H1 (cell line): ENCODE results near the gene TMEM236. TPM values are rescaled to one million over a fixed set of nuclear protein-coding genes. Genes with fewer than 3 reads are reported as not detected.

Experiments used
- CTCF ChIA-PET: fragments of 300-600 bp; sonication (Branson Sonifier 250); formaldehyde crosslinking; loops from one replicate; lab custom pipeline; 2021; ENCODE audit not compliant: partially characterized antibody; lab: Charles Lee
- POLR2A ChIA-PET: fragments of 300-600 bp; sonication (Branson Sonifier 250); formaldehyde crosslinking; loops from one replicate; lab custom pipeline; 2021; ENCODE audit warnings: inconsistent platforms; ENCODE audit not compliant: partially characterized antibody; lab: Charles Lee
- DNase-seq, 2 experiments: peaks; one replicate each; pipeline versions ENCODE4 v3.0.0 to v3.0.0-alpha.2; 2010 to 2022; ENCODE audit warnings: low spot score in 2 of 2, low read depth in 1 of 2, mixed read lengths in 1 of 2
- FAIRE-seq: peaks from 2 replicates; lab custom pipeline; 2011; peaks lifted over from hg19 to GRCh38; lab: Jason Lieb, UNC
- H2AFZ ChIP-seq: 2 replicates; pipeline ENCODE4 v1.8.1; 2012; ENCODE audit warnings: low read length, inconsistent platforms
- H2AK5ac ChIP-seq: 2 replicates; pipeline ENCODE4 v1.6.1; 2013; ENCODE audit warnings: low read depth, low read length
- H2BK120ac ChIP-seq: replicated peaks from 2 replicates; pipeline ENCODE3; 2013; ENCODE audit warnings: low read depth, low read length, inconsistent platforms
- H2BK12ac ChIP-seq: 2 replicates; pipeline ENCODE4 v1.6.1; 2013; ENCODE audit warnings: low read depth, low read length
- H2BK15ac ChIP-seq: 2 replicates; pipeline ENCODE4 v1.6.1; 2013; ENCODE audit warnings: low read length
- H2BK20ac ChIP-seq: 2 replicates; pipeline ENCODE4 v1.6.1; 2013; ENCODE audit warnings: low read length
- H2BK5ac ChIP-seq: 2 replicates; pipeline ENCODE4 v1.6.1; 2013; ENCODE audit warnings: low read depth, low read length
- H3K14ac ChIP-seq: 2 replicates; pipeline ENCODE4 v1.6.1; 2013; ENCODE audit warnings: inconsistent platforms; ENCODE audit not compliant: insufficient read length
- H3K18ac ChIP-seq: 2 replicates; pipeline ENCODE4 v1.6.1; 2013; ENCODE audit warnings: low read length; ENCODE audit errors: extremely low read depth
- H3K23ac ChIP-seq: 2 replicates; pipeline ENCODE4 v1.6.1; 2013; ENCODE audit warnings: inconsistent platforms; ENCODE audit not compliant: insufficient read length
- H3K23me2 ChIP-seq: 2 replicates; pipeline ENCODE4 v1.6.1; 2013; ENCODE audit warnings: low read depth, low read length
- H3K27ac ChIP-seq: 2 replicates; pipeline ENCODE4 v1.6.1; 2011; ENCODE audit warnings: low read depth, low read length, inconsistent platforms
- H3K27me3 ChIP-seq, 4 experiments: replicated peaks in 1 of 4; 1 replicate in 1 of 4; 2 replicates in 3 of 4; pipeline versions ENCODE4 v1.6.1 to v1.8.1; 2011 to 2013; ENCODE audit warnings: low read length in 3 of 4, mild to moderate bottlenecking in 3 of 4, inconsistent platforms in 2 of 4, mixed read lengths in 2 of 4, moderate library complexity in 1 of 4; ENCODE audit not compliant: control insufficient read depth in 3 of 4, insufficient read depth in 3 of 4; ENCODE audit errors: extremely low read depth in 1 of 4
- H3K36me3 ChIP-seq, 4 experiments: 2 replicates each; pipeline versions ENCODE4 v1.6.1 to v1.8.1; 2011 to 2013; ENCODE audit warnings: mild to moderate bottlenecking in 4 of 4, low read length in 3 of 4, moderate library complexity in 2 of 4, control low read depth in 1 of 4, inconsistent platforms in 1 of 4; ENCODE audit not compliant: insufficient read depth in 4 of 4, control insufficient read depth in 2 of 4
- H3K4ac ChIP-seq: replicated peaks from 2 replicates; pipeline ENCODE3; 2013; ENCODE audit warnings: low read length, low read depth, mixed read lengths, inconsistent platforms; ENCODE audit not compliant: insufficient read length
- H3K4me1 ChIP-seq, 4 experiments: replicated peaks in 1 of 4; 1 replicate in 1 of 4; 2 replicates in 3 of 4; pipeline versions ENCODE4 v1.6.1 to v1.8.1; 2011 to 2013; ENCODE audit warnings: low read length in 3 of 4, inconsistent platforms in 2 of 4, mixed read lengths in 1 of 4; ENCODE audit not compliant: insufficient read depth in 4 of 4, control insufficient read depth in 3 of 4
- H3K4me2 ChIP-seq, 2 experiments: 2 replicates each; pipeline versions ENCODE4 v1.6.1 to v1.8.1; 2011 to 2013; ENCODE audit warnings: low read depth in 2 of 2, low read length in 2 of 2, control low read depth in 1 of 2, inconsistent platforms in 1 of 2, mild to moderate bottlenecking in 1 of 2; ENCODE audit not compliant: insufficient read depth in 1 of 2
- H3K4me3 ChIP-seq, 4 experiments: fragments of 200-600, 300-600 bp in 1 of 4; sonication (generic), shearing (Covaris generic), sonication (Bioruptor Twin) in 1 of 4; 2 replicates each; pipeline versions ENCODE4 v1.5.1 to v1.8.1; 2011 to 2016; ENCODE audit warnings: low read length in 4 of 4, low read depth in 3 of 4, control low read depth in 2 of 4, inconsistent platforms in 2 of 4, mild to moderate bottlenecking in 2 of 4, mixed read lengths in 1 of 4, moderate library complexity in 1 of 4; ENCODE audit not compliant: insufficient read depth in 2 of 4; ENCODE audit errors: extremely low read depth in 1 of 4
- H3K56ac ChIP-seq: replicated peaks from 2 replicates; pipeline ENCODE3; 2013; ENCODE audit warnings: low read depth, mild to moderate bottlenecking, mixed read lengths, low read length, inconsistent platforms; ENCODE audit not compliant: insufficient read length
- H3K79me1 ChIP-seq: 2 replicates; pipeline ENCODE4 v1.6.1; 2013; ENCODE audit warnings: low read depth, low read length, control low read depth
- H3K79me2 ChIP-seq, 2 experiments: 2 replicates each; pipeline versions ENCODE4 v1.6.1 to v1.8.1; 2012 to 2013; ENCODE audit warnings: low read length in 2 of 2, mild to moderate bottlenecking in 2 of 2, inconsistent platforms in 1 of 2; ENCODE audit not compliant: insufficient read depth in 2 of 2, control insufficient read depth in 1 of 2
- H3K9ac ChIP-seq, 4 experiments: replicated peaks in 1 of 4; 1 replicate in 1 of 4; 2 replicates in 3 of 4; pipeline versions ENCODE4 v1.6.1 to v1.8.1; 2011 to 2013; ENCODE audit warnings: low read depth in 3 of 4, low read length in 3 of 4, control low read depth in 2 of 4, mild to moderate bottlenecking in 2 of 4, moderate library complexity in 2 of 4, inconsistent platforms in 1 of 4; ENCODE audit errors: extremely low read depth in 1 of 4
- H3K9me3 ChIP-seq, 2 experiments: 2 replicates each; pipeline versions ENCODE4 v1.6.1 to v1.8.1; 2012 to 2013; ENCODE audit warnings: mild to moderate bottlenecking in 2 of 2, moderate library complexity in 2 of 2, control low read depth in 1 of 2, inconsistent platforms in 1 of 2, low read depth in 1 of 2, low read length in 1 of 2, mixed read lengths in 1 of 2; ENCODE audit not compliant: insufficient read depth in 2 of 2
- H4K20me1 ChIP-seq, 2 experiments: replicated peaks in 1 of 2; 2 replicates each; pipeline versions ENCODE3 to v1.8.1; 2011 to 2013; ENCODE audit warnings: inconsistent platforms in 2 of 2, low read length in 2 of 2, mild to moderate bottlenecking in 1 of 2; ENCODE audit not compliant: insufficient read depth in 2 of 2, control insufficient read depth in 1 of 2
- H4K5ac ChIP-seq: 2 replicates; pipeline ENCODE4 v1.6.1; 2013; ENCODE audit warnings: low read length, low read depth, mixed read lengths, inconsistent platforms; ENCODE audit not compliant: insufficient read length
- H4K8ac ChIP-seq: 2 replicates; pipeline ENCODE4 v1.8.0; 2013; ENCODE audit warnings: mild to moderate bottlenecking, moderate library complexity, low read length, inconsistent platforms; ENCODE audit not compliant: insufficient read depth; ENCODE audit errors: extremely low read depth
- H4K91ac ChIP-seq: replicated peaks from 2 replicates; pipeline ENCODE3; 2013; ENCODE audit warnings: low read length, mixed read lengths, inconsistent platforms; ENCODE audit not compliant: insufficient read length
- ATF2 ChIP-seq: IDR thresholded peaks from 2 replicates; pipeline ENCODE4 v1.6.1; 2012; ENCODE audit warnings: low read length, inconsistent platforms
- BCL11A ChIP-seq, 2 experiments: IDR thresholded peaks; one replicate each; pipeline ENCODE4 v1.6.1; 2011; ENCODE audit warnings: low read depth in 2 of 2, low read length in 2 of 2, mild to moderate bottlenecking in 2 of 2
- CREB1 ChIP-seq: IDR thresholded peaks from 2 replicates; pipeline ENCODE4 v1.6.1; 2012; ENCODE audit warnings: inconsistent platforms
- KDM5A ChIP-seq: fragments of 200-600 bp; IDR thresholded peaks from 2 replicates; pipeline ENCODE4 v1.7.1; 2012; ENCODE audit warnings: mild to moderate bottlenecking, low read length, inconsistent platforms, mixed read lengths
- RAD21 ChIP-seq, 2 experiments: IDR thresholded peaks in 1 of 2; conservative IDR thresholded peaks in 1 of 2; 2 replicates each; pipeline ENCODE4 v1.6.1; 2011; ENCODE audit warnings: low read depth in 2 of 2, low read length in 2 of 2, improper control_type of control experiment in 1 of 2, inconsistent platforms in 1 of 2, mild to moderate bottlenecking in 1 of 2, moderate library complexity in 1 of 2
- polyA plus RNA-seq, 7 experiments: library from polyadenylated mRNA; depleted of rRNA in 3 of 7; stranded (reverse) in 5 of 7; unstranded in 2 of 7; fragments of >200 nt in 5 of 7; fragments of 200-250 nt in 2 of 7; gene quantifications; 1 replicate in 5 of 7; 2 replicates in 1 of 7; 4 replicates in 1 of 7; pipeline versions ENCODE4 v1.2.1 to v1.2.3, GENCODE V29; 2011 to 2013; ENCODE audit warnings: missing spikeins in 2 of 7, mixed read lengths in 2 of 7
- total RNA-seq: library from RNA; stranded (reverse); fragmentation: NEBNext Ultra II Directional; extraction: Animal tissue kit (Norgen Biotek cat#: 25700); gene quantifications from 2 replicates; pipeline ENCODE4 v1.2.1, GENCODE V29; 2021

The TMEM236 gene
- total and polyA plus RNA-seq, 2 of the 8 experiments (the other 6 are each of a cell fraction or from before 2014, with no cell fraction given): 0.02 to 0.07 TPM

GRCh38 chr10:17758896-17759295 lies 6.9 kb downstream of the TMEM236 start:
- ChIA-PET POLR2A (no interaction called here), CTCF (interaction anchor here (0.8 to 2.6 kb wide), 5 partner anchors 13 to 350 kb away, joined by 3 to 11 read pairs (median 5); no protein-coding TSS in a partner anchor)
- Histone ChIP-seq H3K4me3 (no peak overlapping the region), H3K79me1 (no peaks in the 10 kb centered on the region), H3K23me2 (no peaks in the 10 kb centered on the region), H3K56ac (no peak overlapping the region), H4K8ac (no peak overlapping the region), H3K36me3 (no peaks in the 10 kb centered on the region), H3K4me2 (no peak overlapping the region), H2BK20ac (no peak overlapping the region), H2BK5ac (no peak overlapping the region), H3K27ac (no peak overlapping the region), H4K5ac (no peak overlapping the region), H3K9me3 (no peaks in the 10 kb centered on the region), H2AFZ (no peak overlapping the region), H3K14ac (no peak overlapping the region), H3K79me2 (no peaks in the 10 kb centered on the region), H2BK120ac (no peak overlapping the region), H3K27me3 (peaks cover 14 to 20% (median 18%) of the 10 kb centered on the region in 4 experiments; a peak in 6 of 7 replicates), H3K9ac (no peak overlapping the region), H4K91ac (no peak overlapping the region), H3K4me1 (peaks cover 0 to 2% (median 1%) of the 10 kb centered on the region in 4 experiments; a peak in 2 of 7 replicates), H2BK15ac (no peak overlapping the region), H4K20me1 (no peaks in the 10 kb centered on the region), H2BK12ac (no peak overlapping the region), H3K18ac (no peak overlapping the region), H3K23ac (no peak overlapping the region), H3K4ac (no peak overlapping the region), H2AK5ac (no peak overlapping the region)
- FAIRE-seq: no peak
- no peak for DNase-seq
- TF ChIP-seq KDM5A (no peak), RAD21 (IDR thresholded peaks at IDR 0.05 in 1 of 2, conservative IDR thresholded peaks at IDR 0.05 in 1 of 2; ENCODE audit: low read depth in 2 of 2, low read length in 2 of 2) (no peak), ATF2 (no peak), CREB1 (no peak), BCL11A (IDR thresholded peaks at IDR 0.05; ENCODE audit: low read depth in 2 of 2, low read length in 2 of 2) (no peak)
